Measurements from ENCODE around the gene RGL3. TPM values are rescaled to one million over a fixed set of nuclear protein-coding genes. Genes with fewer than 3 reads are reported as not detected.
A peak's percentile ranks its signal among the peaks of the same experiment; 100 is the strongest.

The RGL3 gene
- polyA plus RNA-seq, 4 donors = 1.1 to 5.6 (median 1.5) TPM; not detected in 1

DNA sequence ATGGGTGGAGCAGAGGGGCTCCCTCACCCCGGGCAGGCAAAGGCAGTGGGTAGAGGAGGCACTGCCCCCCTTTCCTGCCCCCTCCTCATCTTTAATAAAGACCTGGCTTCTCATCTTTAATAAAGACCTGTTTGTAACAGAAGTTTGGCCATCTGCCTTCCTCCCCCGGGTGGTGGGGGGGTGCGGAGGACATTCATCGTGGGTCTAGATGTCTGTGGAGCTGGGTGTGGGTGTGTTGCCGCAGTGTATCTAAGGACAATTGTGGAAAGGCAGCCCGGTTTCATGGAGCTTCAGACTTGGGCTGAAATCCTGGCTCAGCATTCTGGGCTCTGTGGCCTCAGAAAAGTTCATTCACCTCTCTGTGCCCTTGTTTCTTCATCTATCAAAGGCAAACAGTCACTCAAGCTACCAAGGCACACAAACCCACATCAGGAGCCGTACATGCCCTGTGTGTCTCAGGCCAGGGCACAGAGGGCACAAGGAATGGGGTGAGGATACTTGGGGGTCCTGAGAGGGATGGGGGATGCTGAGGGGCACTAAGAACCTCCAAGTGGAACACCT lies 53.5 kb downstream of the RGL3 start:
- H3K27me3 ChIP-seq (ENCODE audit: control insufficient read depth in 3 of 3, insufficient read depth in 3 of 3, low read length in 3 of 3) = peaks cover 0 to 3% (median 0%) of the 10 kb centered on the region in 3 donors
- H3K27ac ChIP-seq (ENCODE audit: low read depth in 1 of 3, low read length in 2 of 3) = no peak overlapping the region
- DNase-seq = no peak
- WGBS, 3 donors = 76 to 87% (median 85%) methylated on average over 7 of the region's 7 CpGs
- no peaks in the 10 kb centered on the region for H3K9me3 ChIP-seq (ENCODE audit: control insufficient read depth in 2 of 2, insufficient read depth in 1 of 2, low read depth in 1 of 2, low read length in 1 of 2)
- H3K36me3 ChIP-seq (ENCODE audit: control insufficient read depth in 3 of 3, insufficient read depth in 2 of 3, low read depth in 1 of 3, low read length in 3 of 3) = peaks cover 0 to 54% (median 4%) of the 10 kb centered on the region in 3 donors
- no peak overlapping the region for H3K4me3 ChIP-seq (ENCODE audit: low read depth in 1 of 3, low read length in 3 of 3)
- H3K4me1 ChIP-seq (ENCODE audit: control insufficient read depth in 3 of 3, insufficient read depth in 2 of 3, low read depth in 1 of 3, low read length in 2 of 3) = peaks cover 0 to 21% (median 0%) of the 10 kb centered on the region in 3 donors
- no peak for FAIRE-seq

DNA sequence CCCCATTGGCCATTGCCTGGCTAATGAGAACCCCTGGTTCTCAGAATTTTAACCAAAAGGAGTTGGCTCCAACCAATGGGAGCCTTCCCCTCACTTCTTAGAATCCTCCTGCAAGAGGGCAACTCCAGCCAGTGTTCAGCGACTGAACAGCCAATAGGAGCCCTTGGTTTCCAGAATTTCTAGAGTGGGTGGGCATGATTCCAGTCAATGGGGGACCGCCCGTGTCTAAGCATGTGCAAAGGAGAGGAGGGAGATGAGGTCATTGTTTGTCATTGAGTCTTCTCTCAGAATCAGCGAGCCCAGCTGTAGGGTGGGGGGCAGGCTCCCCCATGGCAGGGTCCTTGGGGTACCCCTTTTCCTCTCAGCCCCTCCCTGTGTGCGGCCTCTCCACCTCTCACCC lies 54.2 kb downstream of the RGL3 start:
- Histone ChIP-seq H3K4me1 (ENCODE audit: control insufficient read depth in 3 of 3, insufficient read depth in 2 of 3, low read depth in 1 of 3, low read length in 2 of 3) (peaks cover 0 to 21% (median 0%) of the 10 kb centered on the region in 3 donors), H3K36me3 (ENCODE audit: control insufficient read depth in 3 of 3, insufficient read depth in 2 of 3, low read depth in 1 of 3, low read length in 3 of 3) (peaks cover 0 to 58% (median 4%) of the 10 kb centered on the region in 3 donors), H3K9me3 (ENCODE audit: control insufficient read depth in 2 of 2, insufficient read depth in 1 of 2, low read depth in 1 of 2, low read length in 1 of 2) (no peaks in the 10 kb centered on the region), H3K27ac (ENCODE audit: low read depth in 1 of 3, low read length in 2 of 3) (no peak overlapping the region), H3K4me3 (ENCODE audit: low read depth in 1 of 3, low read length in 3 of 3) (no peak overlapping the region), H3K27me3 (ENCODE audit: control insufficient read depth in 3 of 3, insufficient read depth in 3 of 3, low read length in 3 of 3) (peaks cover 0 to 6% (median 0%) of the 10 kb centered on the region in 3 donors)
- no peak for DNase-seq
- WGBS, 3 donors = 74 to 87% (median 84%) methylated on average over 5 of the region's 5 CpGs
- no peak for FAIRE-seq

DNA sequence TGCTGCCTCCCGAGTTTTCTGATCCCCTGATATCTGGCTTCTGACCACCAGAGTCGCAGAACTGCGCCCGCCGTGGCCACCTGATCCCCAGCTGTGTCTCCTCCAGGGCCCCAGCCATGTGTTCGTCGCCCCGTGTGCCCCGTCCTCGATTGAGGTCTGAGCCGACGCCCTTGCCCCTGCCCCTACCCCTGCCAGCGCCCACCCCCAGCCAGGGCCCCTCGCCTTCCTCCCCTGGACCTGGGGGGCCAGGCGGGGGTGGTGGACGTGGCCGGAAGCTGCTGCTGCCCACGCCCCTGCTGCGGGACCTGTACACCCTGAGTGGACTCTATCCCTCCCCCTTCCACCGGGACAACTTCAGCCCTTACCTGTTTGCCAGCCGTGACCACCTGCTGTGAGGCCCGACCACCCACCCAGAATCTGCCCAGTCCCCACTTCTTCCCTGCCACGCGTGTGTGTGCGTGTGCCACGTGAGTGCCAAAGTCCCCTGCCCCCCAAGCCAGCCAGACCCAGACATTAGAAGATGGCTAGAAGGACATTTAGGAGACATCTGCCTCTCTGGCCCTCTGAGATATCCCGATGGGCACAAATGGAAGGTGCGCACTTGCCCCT lies 54.7 kb downstream of the RGL3 start:
- Histone ChIP-seq H3K27ac (ENCODE audit: low read depth in 1 of 3, low read length in 2 of 3) (no peak overlapping the region), H3K27me3 (ENCODE audit: control insufficient read depth in 3 of 3, insufficient read depth in 3 of 3, low read length in 3 of 3) (peaks cover 0 to 6% (median 0%) of the 10 kb centered on the region in 3 donors), H3K9me3 (ENCODE audit: control insufficient read depth in 2 of 2, insufficient read depth in 1 of 2, low read depth in 1 of 2, low read length in 1 of 2) (no peaks in the 10 kb centered on the region), H3K36me3 (ENCODE audit: control insufficient read depth in 3 of 3, insufficient read depth in 2 of 3, low read depth in 1 of 3, low read length in 3 of 3) (peaks cover 0 to 59% (median 4%) of the 10 kb centered on the region in 3 donors), H3K4me3 (ENCODE audit: low read depth in 1 of 3, low read length in 3 of 3) (no peak overlapping the region), H3K4me1 (ENCODE audit: control insufficient read depth in 3 of 3, insufficient read depth in 2 of 3, low read depth in 1 of 3, low read length in 2 of 3) (peaks cover 0 to 21% (median 0%) of the 10 kb centered on the region in 3 donors)
- DNase-seq (no peak), FAIRE-seq (no peak)
- 90 to 92% (median 90%) methylated on average over 24 to 28 of the region's 28 CpGs for WGBS, 3 donors

DNA sequence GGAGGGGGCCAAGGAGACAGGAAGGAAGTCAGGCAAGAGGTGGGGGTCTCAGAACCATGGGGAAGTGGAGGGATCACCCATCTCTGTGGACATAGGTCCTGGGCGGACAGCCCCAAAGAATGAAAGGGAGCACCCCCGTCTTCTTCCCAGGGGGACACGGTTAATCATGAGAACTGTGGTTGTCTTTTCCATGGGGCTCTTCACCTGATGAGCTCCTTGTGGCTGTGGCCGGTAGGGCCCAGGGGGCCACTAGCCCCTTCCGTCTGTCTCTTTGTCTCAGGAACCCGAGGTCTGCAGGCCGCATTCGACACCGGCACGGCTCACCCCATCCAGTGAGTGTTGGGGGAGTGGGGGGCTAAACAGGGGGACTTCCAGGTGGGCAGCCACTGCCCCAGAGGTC lies 55.2 kb downstream of the RGL3 start:
- H3K4me3 ChIP-seq (ENCODE audit: low read depth in 1 of 3, low read length in 3 of 3) = no peak overlapping the region
- H3K27me3 ChIP-seq (ENCODE audit: control insufficient read depth in 3 of 3, insufficient read depth in 3 of 3, low read length in 3 of 3) = peaks cover 0 to 6% (median 0%) of the 10 kb centered on the region in 3 donors
- H3K36me3 ChIP-seq (ENCODE audit: control insufficient read depth in 3 of 3, insufficient read depth in 2 of 3, low read depth in 1 of 3, low read length in 3 of 3) = peaks cover 0 to 56% (median 4%) of the 10 kb centered on the region in 3 donors
- DNase-seq (no peak), FAIRE-seq (no peak)
- H3K4me1 ChIP-seq (ENCODE audit: control insufficient read depth in 3 of 3, insufficient read depth in 2 of 3, low read depth in 1 of 3, low read length in 2 of 3) = peaks cover 0 to 21% (median 0%) of the 10 kb centered on the region in 3 donors
- no peaks in the 10 kb centered on the region for H3K9me3 ChIP-seq (ENCODE audit: control insufficient read depth in 2 of 2, insufficient read depth in 1 of 2, low read depth in 1 of 2, low read length in 1 of 2)
- no peak overlapping the region for H3K27ac ChIP-seq (ENCODE audit: low read depth in 1 of 3, low read length in 2 of 3)
- 90 to 95% (median 93%) methylated on average over 9 to 10 of the region's 10 CpGs for WGBS, 3 donors

DNA sequence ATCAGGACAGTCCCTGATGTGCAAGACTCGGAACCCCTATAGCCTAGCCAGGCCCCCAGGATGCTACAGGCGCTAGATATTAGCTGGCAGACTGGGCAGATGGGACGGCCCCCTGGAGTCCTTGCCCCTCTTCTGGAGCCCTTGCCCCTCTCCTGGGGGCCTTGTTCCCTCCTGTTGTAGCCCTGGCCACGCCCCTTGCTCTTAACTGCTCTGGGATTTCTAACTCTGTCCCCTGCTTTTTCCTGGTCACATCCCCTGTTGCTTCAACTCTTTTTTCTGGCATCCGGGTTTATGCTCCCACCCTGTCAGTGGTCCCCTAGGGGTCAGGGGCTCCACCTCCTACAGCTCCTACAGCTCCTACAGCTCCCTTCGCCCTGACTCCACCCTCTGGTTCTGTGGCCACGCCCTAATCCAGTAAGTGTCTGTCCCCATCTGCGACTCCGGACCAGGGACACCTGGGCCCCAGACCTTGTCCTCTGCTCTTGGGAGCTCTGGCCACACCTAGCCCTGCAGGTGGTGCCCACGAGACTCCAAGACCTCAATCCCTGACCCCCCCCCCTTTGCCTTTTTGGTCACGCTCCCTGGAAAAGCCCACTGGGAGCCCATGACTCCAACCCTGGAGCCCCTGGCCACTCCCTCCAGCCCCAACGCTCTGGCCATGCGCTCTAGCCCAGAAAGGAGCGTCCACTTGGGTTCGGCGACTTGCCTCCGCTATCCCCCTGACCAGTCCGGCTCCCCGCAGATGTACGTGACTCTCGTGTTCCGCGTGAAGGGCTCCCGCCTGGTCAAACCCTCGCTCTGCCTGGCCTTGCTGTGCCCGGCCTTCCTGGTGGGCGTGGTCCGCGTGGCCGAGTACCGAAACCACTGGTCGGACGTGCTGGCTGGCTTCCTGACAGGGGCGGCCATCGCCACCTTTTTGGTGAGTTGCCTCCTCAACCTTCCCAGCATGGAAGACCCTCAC lies 57.1 kb downstream of the RGL3 start:
- H3K9me3 ChIP-seq (ENCODE audit: control insufficient read depth in 2 of 2, insufficient read depth in 1 of 2, low read depth in 1 of 2, low read length in 1 of 2) = no peaks in the 10 kb centered on the region
- H3K36me3 ChIP-seq (ENCODE audit: control insufficient read depth in 3 of 3, insufficient read depth in 2 of 3, low read depth in 1 of 3, low read length in 3 of 3) = peaks cover 0 to 48% (median 0%) of the 10 kb centered on the region in 3 donors
- FAIRE-seq (no peak), DNase-seq (peak; percentile 15 to 80)
- H3K4me1 ChIP-seq (ENCODE audit: control insufficient read depth in 3 of 3, insufficient read depth in 2 of 3, low read depth in 1 of 3, low read length in 2 of 3) = peaks cover 0 to 21% (median 0%) of the 10 kb centered on the region in 3 donors
- peak overlapping the region in 1 of 3 donors; percentile 75 for H3K27ac ChIP-seq (ENCODE audit: low read depth in 1 of 3, low read length in 2 of 3)
- WGBS, 3 donors = 67 to 81% (median 71%) methylated on average over 35 of the region's 35 CpGs
- peak overlapping the region in 1 of 3 donors; percentile 37 for H3K4me3 ChIP-seq (ENCODE audit: low read depth in 1 of 3, low read length in 3 of 3)
- peaks cover 0 to 13% (median 0%) of the 10 kb centered on the region in 3 donors for H3K27me3 ChIP-seq (ENCODE audit: control insufficient read depth in 3 of 3, insufficient read depth in 3 of 3, low read length in 3 of 3)

DNA sequence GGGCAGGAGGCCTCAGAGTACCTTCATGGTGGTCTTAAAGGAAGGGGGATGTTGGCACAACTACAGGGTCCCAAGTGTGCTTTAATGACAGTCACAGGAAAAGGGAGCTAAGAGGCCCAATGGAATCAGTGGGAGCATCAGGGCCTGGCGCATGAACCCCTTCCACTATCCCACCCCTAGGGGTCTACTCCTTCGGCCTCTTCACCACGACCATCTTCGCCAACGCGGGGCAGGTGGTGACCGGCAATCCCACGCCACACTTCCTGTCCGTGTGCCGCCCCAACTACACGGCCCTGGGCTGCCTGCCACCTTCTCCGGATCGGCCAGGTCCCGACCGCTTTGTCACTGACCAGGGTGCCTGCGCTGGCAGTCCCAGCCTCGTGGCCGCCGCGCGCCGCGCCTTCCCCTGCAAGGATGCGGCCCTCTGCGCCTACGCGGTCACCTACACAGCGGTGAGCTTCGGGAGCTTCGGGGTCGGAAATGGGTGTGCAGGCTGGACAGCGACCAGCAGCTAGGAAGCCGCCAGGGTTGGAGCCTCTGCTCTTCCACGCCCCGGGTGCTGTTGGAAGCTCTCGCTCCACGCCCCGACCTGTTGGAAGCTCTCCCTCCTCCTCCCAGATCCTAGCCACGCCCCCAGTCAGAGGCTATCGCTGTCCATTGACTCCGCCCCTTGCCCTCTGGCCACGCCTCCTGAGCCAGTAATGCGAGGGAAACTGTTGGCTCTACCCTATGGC lies 57.9 kb downstream of the RGL3 start:
- FAIRE-seq = no peak
- H3K4me3 ChIP-seq (ENCODE audit: low read depth in 1 of 3, low read length in 3 of 3) = peak overlapping the region in 1 of 3 donors; percentile 37
- WGBS, 3 donors = 20 to 54% (median 33%) methylated on average over 38 to 43 of the region's 43 CpGs

DNA sequence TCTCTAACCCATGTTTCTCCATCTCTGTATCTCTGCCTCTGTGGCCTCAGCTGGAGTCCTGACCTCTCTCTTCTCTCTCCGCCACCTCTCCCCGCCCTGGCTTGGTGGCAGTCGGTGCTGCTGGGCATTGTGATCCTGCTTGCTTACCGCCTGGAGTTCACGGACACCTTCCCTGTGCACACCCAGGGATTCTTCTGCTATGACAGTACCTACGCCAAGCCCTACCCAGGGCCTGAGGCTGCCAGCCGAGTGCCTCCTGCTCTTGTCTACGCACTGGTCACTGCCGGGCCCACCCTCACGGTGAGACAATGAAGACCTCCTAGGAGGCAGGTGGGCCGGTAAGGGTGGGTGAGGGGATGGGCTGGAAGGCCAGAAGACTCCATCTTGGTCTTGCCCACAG lies 59.7 kb downstream of the RGL3 start:
- no peak overlapping the region for H3K4me3 ChIP-seq (ENCODE audit: low read depth in 1 of 3, low read length in 3 of 3)
- peaks cover 0 to 26% (median 0%) of the 10 kb centered on the region in 3 donors for H3K4me1 ChIP-seq (ENCODE audit: control insufficient read depth in 3 of 3, insufficient read depth in 2 of 3, low read depth in 1 of 3, low read length in 2 of 3)
- peaks cover 0 to 19% (median 0%) of the 10 kb centered on the region in 3 donors for H3K27me3 ChIP-seq (ENCODE audit: control insufficient read depth in 3 of 3, insufficient read depth in 3 of 3, low read length in 3 of 3)
- FAIRE-seq (no peak), DNase-seq (no peak)
- no peaks in the 10 kb centered on the region for H3K9me3 ChIP-seq (ENCODE audit: control insufficient read depth in 2 of 2, insufficient read depth in 1 of 2, low read depth in 1 of 2, low read length in 1 of 2)
- WGBS, 3 donors = 78 to 85% (median 85%) methylated on average over 11 of the region's 11 CpGs
- peaks cover 0 to 30% (median 0%) of the 10 kb centered on the region in 3 donors for H3K36me3 ChIP-seq (ENCODE audit: control insufficient read depth in 3 of 3, insufficient read depth in 2 of 3, low read depth in 1 of 3, low read length in 3 of 3)
- H3K27ac ChIP-seq (ENCODE audit: low read depth in 1 of 3, low read length in 2 of 3) = no peak overlapping the region

More for the DNA sequence above, 57.9 kb downstream of the RGL3 start:
- Histone ChIP-seq H3K36me3 (ENCODE audit: control insufficient read depth in 3 of 3, insufficient read depth in 2 of 3, low read depth in 1 of 3, low read length in 3 of 3) (peaks cover 0 to 48% (median 0%) of the 10 kb centered on the region in 3 donors), H3K27me3 (ENCODE audit: control insufficient read depth in 3 of 3, insufficient read depth in 3 of 3, low read length in 3 of 3) (peaks cover 0 to 13% (median 0%) of the 10 kb centered on the region in 3 donors), H3K4me1 (ENCODE audit: control insufficient read depth in 3 of 3, insufficient read depth in 2 of 3, low read depth in 1 of 3, low read length in 2 of 3) (peaks cover 0 to 21% (median 0%) of the 10 kb centered on the region in 3 donors), H3K9me3 (ENCODE audit: control insufficient read depth in 2 of 2, insufficient read depth in 1 of 2, low read depth in 1 of 2, low read length in 1 of 2) (no peaks in the 10 kb centered on the region), H3K27ac (ENCODE audit: low read depth in 1 of 3, low read length in 2 of 3) (peak overlapping the region in 1 of 3 donors; percentile 75)
- peak; percentile 87 to 92 for DNase-seq

Measured in small intestine (tissue), 7 donors.